ENCODE data around the gene PRR12. TPM values are rescaled to one million over a fixed set of nuclear protein-coding genes. Genes with fewer than 3 reads are reported as not detected.

PRR12 gene
- polyA plus RNA-seq, 1 donor (not counting 4 experiments of a cell fraction or from before 2014, with no cell fraction given) = 0.35 TPM

- Histone ChIP-seq H3K9me3 (ENCODE audit: control insufficient read depth, low read depth, low read length) (no peaks in the 10 kb centered on the region), H3K27me3 (ENCODE audit: control insufficient read depth, extremely low read depth, insufficient read depth, low read length) (no peaks in the 10 kb centered on the region), H3K9me1 (ENCODE audit: control insufficient read depth, extremely low read depth, insufficient read depth, low read length) (no peaks in the 10 kb centered on the region), H3K4me1 (ENCODE audit: control insufficient read depth, extremely low read depth, insufficient read depth, low read length) (peaks cover 4% of the 10 kb centered on the region), H2AFZ (ENCODE audit: control insufficient read depth, low read length) (no peak overlapping the region), H3K27ac (ENCODE audit: control insufficient read depth, insufficient read depth, low read length) (no peak overlapping the region), H4K20me1 (ENCODE audit: control insufficient read depth, extremely low read depth, insufficient read depth, low read length) (no peaks in the 10 kb centered on the region), H3K4me2 (ENCODE audit: control insufficient read depth, extremely low read depth, insufficient read depth, low read depth, low read length) (no peak overlapping the region), H3K9ac (ENCODE audit: control insufficient read depth, extremely low read depth, insufficient read depth, low read length) (no peak overlapping the region), H3K4me3 (ENCODE audit: control insufficient read depth in 2 of 3, extremely low read depth in 1 of 3, insufficient read depth in 2 of 3, low read depth in 1 of 3, low read length in 3 of 3) (no peak overlapping the region), H3K79me2 (ENCODE audit: control insufficient read depth, insufficient read depth, low read length) (no peaks in the 10 kb centered on the region), H3K36me3 (ENCODE audit: control insufficient read depth in 2 of 2, extremely low read depth in 1 of 2, insufficient read depth in 2 of 2, low read length in 2 of 2) (no peaks in the 10 kb centered on the region)
- FAIRE-seq (no peak), DNase-seq (ENCODE audit: low read depth, low spot score) (no peak)
- TF ChIP-seq EZH2 (IDR thresholded peaks at IDR 0.05; ENCODE audit: low read length) = no peak
- TF ChIP-seq CTCF (optimal IDR thresholded peaks at IDR 0.05 in 1 of 3, IDR thresholded peaks at IDR 0.05 in 1 of 3, conservative IDR thresholded peaks at IDR 0.05 in 1 of 3; ENCODE audit: extremely low read depth in 1 of 3, insufficient read depth in 2 of 3, low read length in 3 of 3) = no peak
- dilution Hi-C loops (cut with MboI; ENCODE audit: extremely low pct_ligation_motif_present, low sequenced_read_pairs) = no loop called here
These were observed 46.8 kb upstream of the PRR12 start for GRCh38 chr19:49544154-49544553.

GRCh38 chr19:49546825-49547565 lies 44.0 kb upstream of the PRR12 start:
- Histone ChIP-seq H3K9me3 (ENCODE audit: control insufficient read depth, low read depth, low read length) (no peaks in the 10 kb centered on the region), H3K27ac (ENCODE audit: control insufficient read depth, insufficient read depth, low read length) (no peak overlapping the region), H3K9me1 (ENCODE audit: control insufficient read depth, extremely low read depth, insufficient read depth, low read length) (no peaks in the 10 kb centered on the region), H3K4me2 (ENCODE audit: control insufficient read depth, extremely low read depth, insufficient read depth, low read depth, low read length) (peak overlapping the region; percentile 11), H4K20me1 (ENCODE audit: control insufficient read depth, extremely low read depth, insufficient read depth, low read length) (no peaks in the 10 kb centered on the region), H3K4me3 (ENCODE audit: control insufficient read depth in 2 of 3, extremely low read depth in 1 of 3, insufficient read depth in 2 of 3, low read depth in 1 of 3, low read length in 3 of 3) (no peak overlapping the region), H3K9ac (ENCODE audit: control insufficient read depth, extremely low read depth, insufficient read depth, low read length) (no peak overlapping the region), H3K27me3 (ENCODE audit: control insufficient read depth, extremely low read depth, insufficient read depth, low read length) (no peaks in the 10 kb centered on the region), H2AFZ (ENCODE audit: control insufficient read depth, low read length) (no peak overlapping the region), H3K4me1 (ENCODE audit: control insufficient read depth, extremely low read depth, insufficient read depth, low read length) (peaks cover 4% of the 10 kb centered on the region), H3K36me3 (ENCODE audit: control insufficient read depth in 2 of 2, extremely low read depth in 1 of 2, insufficient read depth in 2 of 2, low read length in 2 of 2) (no peaks in the 10 kb centered on the region), H3K79me2 (ENCODE audit: control insufficient read depth, insufficient read depth, low read length) (no peaks in the 10 kb centered on the region)
- peak; percentile 64 to 83 (median 79) for TF ChIP-seq CTCF (optimal IDR thresholded peaks at IDR 0.05 in 1 of 3, IDR thresholded peaks at IDR 0.05 in 1 of 3, conservative IDR thresholded peaks at IDR 0.05 in 1 of 3; ENCODE audit: extremely low read depth in 1 of 3, insufficient read depth in 2 of 3, low read length in 3 of 3)
- TF ChIP-seq EZH2 (IDR thresholded peaks at IDR 0.05; ENCODE audit: low read length) = no peak
- FAIRE-seq (peak; percentile 72), DNase-seq (ENCODE audit: low read depth, low spot score) (no peak)
- dilution Hi-C loops (cut with MboI; ENCODE audit: extremely low pct_ligation_motif_present, low sequenced_read_pairs) = no loop called here

All from keratinocyte (primary cell).